ENCODE measurements around the gene LSM8.

Gene LSM8

GRCh38 chr7:118222591-118222990 lies 38.6 kb downstream of the LSM8 start:
- Histone ChIP-seq H3K27ac (replicated peaks) (no peak overlapping the region), H3K27me3 (ENCODE audit: insufficient read depth, poor library complexity, severe bottlenecking) (no peaks in the 10 kb centered on the region), H3K4me3 (replicated peaks; ENCODE audit: insufficient read depth, low read length) (no peak overlapping the region)
- no peak for DNase-seq (ENCODE audit: low read depth in 1 of 2, low spot score in 1 of 2)
- TF ChIP-seq CTCF (IDR thresholded peaks at IDR 0.05; ENCODE audit: insufficient read depth, low read length) = no peak
- no peak for TF ChIP-seq GABPA (IDR thresholded peaks at IDR 0.05; ENCODE audit: low read depth)
- no peak for TF ChIP-seq POLR2AphosphoS5 (IDR thresholded peaks at IDR 0.05; ENCODE audit: low read depth)
- TF ChIP-seq REST (IDR thresholded peaks at IDR 0.05; ENCODE audit: insufficient replicate concordance, low read depth) = no peak
- TF ChIP-seq SPI1 (IDR thresholded peaks at IDR 0.05; ENCODE audit: borderline replicate concordance, low read depth) = no peak

- TF ChIP-seq CTCF (IDR thresholded peaks at IDR 0.05; ENCODE audit: insufficient read depth, low read length) = no peak
- no peak for TF ChIP-seq REST (IDR thresholded peaks at IDR 0.05; ENCODE audit: insufficient replicate concordance, low read depth)
- no peak for TF ChIP-seq GABPA (IDR thresholded peaks at IDR 0.05; ENCODE audit: low read depth)
- no peak within 1 kb of the TSS for H3K4me3 ChIP-seq (replicated peaks; ENCODE audit: insufficient read depth, low read length)
- no peaks in the 10 kb centered on the region for H3K27me3 ChIP-seq (ENCODE audit: insufficient read depth, poor library complexity, severe bottlenecking)
- DNase-seq (ENCODE audit: low read depth in 1 of 2, low spot score in 1 of 2) = no peak
- no peak within 1 kb of the TSS for H3K27ac ChIP-seq (replicated peaks)
Observed at GRCh38 chr7:118224521-118224920, 40.6 kb downstream of the LSM8 start, which contains the start of gene ANKRD7. Gene ANKRD7 (plus strand): TSS chr7:118224704. CDS start chr7:118224831, 127 bp downstream.

- no peak overlapping the region for H3K4me3 ChIP-seq (replicated peaks; ENCODE audit: insufficient read depth, low read length)
- TF ChIP-seq SPI1 (IDR thresholded peaks at IDR 0.05; ENCODE audit: borderline replicate concordance, low read depth) (no peak), REST (IDR thresholded peaks at IDR 0.05; ENCODE audit: insufficient replicate concordance, low read depth) (no peak)
- no peak overlapping the region for H3K27ac ChIP-seq (replicated peaks)
- H3K27me3 ChIP-seq (ENCODE audit: insufficient read depth, poor library complexity, severe bottlenecking) = no peaks in the 10 kb centered on the region
- no peak for DNase-seq (ENCODE audit: low read depth in 1 of 2, low spot score in 1 of 2)
Observed at GRCh38 chr7:118232837-118233236, 48.9 kb downstream of the LSM8 start.

- TF ChIP-seq CTCF (IDR thresholded peaks at IDR 0.05; ENCODE audit: insufficient read depth, low read length) = no peak
- no peak overlapping the region for H3K27ac ChIP-seq (replicated peaks)
- DNase-seq (ENCODE audit: low read depth in 1 of 2, low spot score in 1 of 2) = no peak
- H3K4me3 ChIP-seq (replicated peaks; ENCODE audit: insufficient read depth, low read length) = no peak overlapping the region
- no peaks in the 10 kb centered on the region for H3K27me3 ChIP-seq (ENCODE audit: insufficient read depth, poor library complexity, severe bottlenecking)
Observed at GRCh38 chr7:118233799-118234198, 49.8 kb downstream of the LSM8 start.
